GM21737 (cell line): ENCODE measurements around the gene PCOLCE2.

Experiments
- ATAC-seq: cut with Tn5 transposase; IDR thresholded peaks from one replicate; pipeline ENCODE4 v1.9.1; 2021; ENCODE audit warnings: mild to moderate bottlenecking, moderate library complexity; ENCODE audit not compliant: unreplicated experiment

The PCOLCE2 gene

GRCh38 chr3:142888481-142889211, at the start of gene PCOLCE2:
Gene PCOLCE2 (minus strand): TSS chr3:142889083. CDS start chr3:142888896, 187 bp downstream.
- ATAC-seq = no peak

- no peak for ATAC-seq
Measured at GRCh38 chr3:142935963-142936362, 47.1 kb upstream of the PCOLCE2 start.

GRCh38 chr3:142934887-142935269, 46.0 kb upstream of the PCOLCE2 start:
- ATAC-seq = no peak

- ATAC-seq = no peak
Measured at GRCh38 chr3:142934128-142934886, 45.4 kb upstream of the PCOLCE2 start.

GRCh38 chr3:142931222-142931621, 42.3 kb upstream of the PCOLCE2 start:
- no peak for ATAC-seq

- ATAC-seq = no peak
Measured at GRCh38 chr3:142930463-142930862, 41.6 kb upstream of the PCOLCE2 start.

GRCh38 chr3:142929890-142930289, 41.0 kb upstream of the PCOLCE2 start:
- no peak for ATAC-seq

- ATAC-seq = peak; percentile 69
Measured at GRCh38 chr3:142929109-142929508, 40.2 kb upstream of the PCOLCE2 start.

- ATAC-seq = no peak
Measured at GRCh38 chr3:142926368-142926944, 37.6 kb upstream of the PCOLCE2 start.

GRCh38 chr3:142925140-142925539, 36.3 kb upstream of the PCOLCE2 start:
- no peak for ATAC-seq

- ATAC-seq = no peak
Measured at GRCh38 chr3:142923694-142924093, 34.8 kb upstream of the PCOLCE2 start.

- no peak for ATAC-seq
Measured at GRCh38 chr3:142916605-142917004, 27.7 kb upstream of the PCOLCE2 start.

GRCh38 chr3:142915636-142916035, 26.8 kb upstream of the PCOLCE2 start:
- ATAC-seq = no peak

- no peak for ATAC-seq
Measured at GRCh38 chr3:142914286-142914811, 25.5 kb upstream of the PCOLCE2 start.

- no peak for ATAC-seq
Measured at GRCh38 chr3:142913432-142913831, 24.5 kb upstream of the PCOLCE2 start.

GRCh38 chr3:142912402-142913172, 23.7 kb upstream of the PCOLCE2 start:
- ATAC-seq = no peak

GRCh38 chr3:142910280-142910679, 21.4 kb upstream of the PCOLCE2 start:
- ATAC-seq = no peak

- no peak for ATAC-seq
Measured at GRCh38 chr3:142909282-142909681, 20.4 kb upstream of the PCOLCE2 start.

GRCh38 chr3:142907996-142908395, 19.1 kb upstream of the PCOLCE2 start:
- no peak for ATAC-seq

- no peak for ATAC-seq
Measured at GRCh38 chr3:142904639-142905436, 16.0 kb upstream of the PCOLCE2 start.
